ENCODE measurements around the gene NRP2.

- TF ChIP-seq, protein P1, sequence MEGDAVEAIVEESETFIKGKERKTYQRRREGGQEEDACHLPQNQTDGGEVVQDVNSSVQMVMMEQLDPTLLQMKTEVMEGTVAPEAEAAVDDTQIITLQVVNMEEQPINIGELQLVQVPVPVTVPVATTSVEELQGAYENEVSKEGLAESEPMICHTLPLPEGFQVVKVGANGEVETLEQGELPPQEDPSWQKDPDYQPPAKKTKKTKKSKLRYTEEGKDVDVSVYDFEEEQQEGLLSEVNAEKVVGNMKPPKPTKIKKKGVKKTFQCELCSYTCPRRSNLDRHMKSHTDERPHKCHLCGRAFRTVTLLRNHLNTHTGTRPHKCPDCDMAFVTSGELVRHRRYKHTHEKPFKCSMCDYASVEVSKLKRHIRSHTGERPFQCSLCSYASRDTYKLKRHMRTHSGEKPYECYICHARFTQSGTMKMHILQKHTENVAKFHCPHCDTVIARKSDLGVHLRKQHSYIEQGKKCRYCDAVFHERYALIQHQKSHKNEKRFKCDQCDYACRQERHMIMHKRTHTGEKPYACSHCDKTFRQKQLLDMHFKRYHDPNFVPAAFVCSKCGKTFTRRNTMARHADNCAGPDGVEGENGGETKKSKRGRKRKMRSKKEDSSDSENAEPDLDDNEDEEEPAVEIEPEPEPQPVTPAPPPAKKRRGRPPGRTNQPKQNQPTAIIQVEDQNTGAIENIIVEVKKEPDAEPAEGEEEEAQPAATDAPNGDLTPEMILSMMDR (IDR thresholded peaks at IDR 0.05): no peak
- TF ChIP-seq EZH2 (IDR thresholded peaks at IDR 0.05; ENCODE audit: borderline replicate concordance, insufficient read depth, low read depth, low read length, poor library complexity, severe bottlenecking): no peak
These were observed 31.9 kb upstream of the NRP2 start for GRCh38 chr2:205650450-205650849.

Data from B cell (primary cell).